ENCODE data around the gene RABGEF1. TPM values are rescaled to one million over a fixed set of nuclear protein-coding genes. Genes with fewer than 3 reads are reported as not detected.

Gene RABGEF1
- 47.3 and 49.4 TPM in 2 replicates for total RNA-seq

DNA sequence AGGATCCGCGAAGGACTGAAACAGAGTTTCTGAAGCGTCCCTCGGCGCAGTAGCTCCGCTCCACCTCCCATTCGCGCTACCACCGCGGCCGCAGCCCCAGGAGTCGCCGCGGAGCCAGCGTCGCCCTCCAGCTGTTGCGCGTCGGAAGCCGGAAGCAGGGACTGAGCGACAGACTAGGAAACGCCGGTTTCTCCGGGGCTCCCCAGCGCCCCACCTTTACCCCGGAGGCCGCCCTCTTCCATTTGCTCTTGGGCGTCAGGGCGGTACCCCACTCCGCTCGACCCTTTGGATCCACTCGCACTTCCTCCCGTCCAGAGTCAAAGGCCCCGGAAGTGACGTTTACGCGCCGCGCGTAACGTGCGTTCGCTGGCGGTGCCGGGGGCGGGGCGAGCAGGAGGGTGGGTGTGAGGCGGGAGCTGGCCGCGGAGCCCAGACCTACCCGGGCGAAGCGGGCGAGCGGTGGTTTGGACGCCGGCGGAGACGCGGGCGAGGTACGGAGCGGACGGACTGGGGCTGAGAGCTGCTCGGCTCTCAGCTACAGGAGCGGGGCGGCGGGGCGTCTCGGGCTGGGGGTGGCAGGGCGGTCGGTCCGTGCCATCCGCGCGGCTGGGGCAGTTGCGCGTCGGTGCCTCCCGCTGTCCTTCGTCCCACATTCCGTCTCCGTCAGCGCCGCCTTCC lies at the start of gene RABGEF1:
RABGEF1 (plus strand) TSS at position 432 of the 678 bp plus-strand sequence. CDS start 31,167 bp downstream, outside the sequence.

Other genes starting within 250 kb of the RABGEF1 start
- gene KCTD7, start 111.9 kb upstream of the RABGEF1 start, total RNA-seq = 10.4 and 15.8 TPM in 2 replicates
- gene TMEM248, start 180.5 kb downstream of the RABGEF1 start, total RNA-seq = 95.1 and 109 TPM in 2 replicates